GM12873 (cell line): ENCODE data around the gene SPATA31E1.

Experiments
- TF ChIP-seq, protein P1 (sequence below): IDR thresholded peaks from 2 replicates; pipeline ENCODE4 v1.5.1; 2012; ENCODE audit warnings: low read depth, mild to moderate bottlenecking, moderate library complexity, low read length, control low read depth; ENCODE audit not compliant: insufficient read depth; ENCODE audit errors: missing control alignments

SPATA31E1 gene

DNA sequence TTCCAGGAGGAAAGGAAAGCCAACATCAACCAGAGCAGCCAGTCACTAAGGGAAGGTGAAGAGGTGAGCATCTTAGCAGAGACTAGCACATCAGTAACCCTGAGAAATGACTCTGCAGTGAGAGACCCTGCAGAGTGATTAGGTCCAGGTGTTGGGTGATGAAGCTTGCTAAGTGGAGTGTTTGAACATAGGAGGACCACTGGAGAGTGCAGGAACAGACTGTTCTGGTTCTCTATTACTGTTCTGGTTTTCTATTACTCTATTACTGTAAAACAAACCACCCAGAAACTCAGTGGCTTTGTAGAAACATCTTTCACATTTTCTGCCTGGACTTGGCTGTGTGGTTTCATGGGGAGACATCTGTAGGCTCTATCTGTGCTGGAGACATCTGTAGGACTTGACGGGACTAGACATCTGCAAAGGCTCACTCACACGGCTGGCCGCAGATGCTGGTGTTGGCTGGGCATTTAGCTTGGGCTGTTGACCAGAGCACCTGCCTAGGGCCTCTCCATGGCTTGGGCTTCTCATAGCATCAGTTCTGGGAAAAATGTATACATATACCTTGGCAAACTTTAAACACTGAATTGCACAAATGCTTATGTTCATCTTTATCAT, 33.4 kb upstream of the SPATA31E1 start:
- TF ChIP-seq, protein P1, sequence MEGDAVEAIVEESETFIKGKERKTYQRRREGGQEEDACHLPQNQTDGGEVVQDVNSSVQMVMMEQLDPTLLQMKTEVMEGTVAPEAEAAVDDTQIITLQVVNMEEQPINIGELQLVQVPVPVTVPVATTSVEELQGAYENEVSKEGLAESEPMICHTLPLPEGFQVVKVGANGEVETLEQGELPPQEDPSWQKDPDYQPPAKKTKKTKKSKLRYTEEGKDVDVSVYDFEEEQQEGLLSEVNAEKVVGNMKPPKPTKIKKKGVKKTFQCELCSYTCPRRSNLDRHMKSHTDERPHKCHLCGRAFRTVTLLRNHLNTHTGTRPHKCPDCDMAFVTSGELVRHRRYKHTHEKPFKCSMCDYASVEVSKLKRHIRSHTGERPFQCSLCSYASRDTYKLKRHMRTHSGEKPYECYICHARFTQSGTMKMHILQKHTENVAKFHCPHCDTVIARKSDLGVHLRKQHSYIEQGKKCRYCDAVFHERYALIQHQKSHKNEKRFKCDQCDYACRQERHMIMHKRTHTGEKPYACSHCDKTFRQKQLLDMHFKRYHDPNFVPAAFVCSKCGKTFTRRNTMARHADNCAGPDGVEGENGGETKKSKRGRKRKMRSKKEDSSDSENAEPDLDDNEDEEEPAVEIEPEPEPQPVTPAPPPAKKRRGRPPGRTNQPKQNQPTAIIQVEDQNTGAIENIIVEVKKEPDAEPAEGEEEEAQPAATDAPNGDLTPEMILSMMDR: no peak

DNA sequence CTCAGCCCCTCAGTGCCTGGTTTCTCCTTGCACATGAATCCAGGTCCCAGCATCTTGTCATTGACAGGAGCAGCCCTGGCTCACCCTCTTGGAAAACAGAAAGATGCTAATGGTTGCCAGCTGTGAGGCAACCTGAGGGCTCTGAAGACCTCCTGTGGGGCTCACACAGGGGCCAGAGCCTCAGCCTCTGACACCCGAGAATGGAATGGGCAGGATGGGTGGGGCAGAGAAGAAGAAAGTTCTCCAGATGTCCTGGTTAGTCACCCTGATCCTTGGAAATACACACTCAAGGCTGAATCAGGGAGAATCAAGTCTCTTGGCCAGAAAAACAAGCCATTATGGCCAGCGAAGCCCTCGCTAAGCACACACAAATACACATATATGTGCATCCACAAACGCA, 32.3 kb upstream of the SPATA31E1 start:
- TF ChIP-seq, protein P1: no peak

DNA sequence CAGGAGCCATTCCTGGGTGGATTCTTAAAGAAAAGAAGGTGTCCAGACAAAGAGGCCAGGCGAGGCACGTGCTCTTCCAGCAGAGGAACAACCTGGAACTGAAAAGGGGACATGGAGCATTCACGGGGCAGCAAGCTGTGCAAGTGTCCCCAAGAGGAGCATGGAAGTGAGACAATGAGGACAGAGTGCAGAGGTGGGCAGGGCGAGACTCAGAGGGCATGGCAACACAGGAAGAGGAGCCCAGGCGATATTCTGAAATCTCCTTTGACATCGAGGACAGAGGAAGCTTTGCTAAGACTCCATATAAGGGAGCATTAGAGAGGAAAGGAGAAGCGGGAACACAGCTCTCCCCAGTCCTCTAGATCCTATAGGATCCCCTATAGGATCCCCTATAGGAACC, 29.4 kb upstream of the SPATA31E1 start:
- TF ChIP-seq, protein P1: no peak

DNA sequence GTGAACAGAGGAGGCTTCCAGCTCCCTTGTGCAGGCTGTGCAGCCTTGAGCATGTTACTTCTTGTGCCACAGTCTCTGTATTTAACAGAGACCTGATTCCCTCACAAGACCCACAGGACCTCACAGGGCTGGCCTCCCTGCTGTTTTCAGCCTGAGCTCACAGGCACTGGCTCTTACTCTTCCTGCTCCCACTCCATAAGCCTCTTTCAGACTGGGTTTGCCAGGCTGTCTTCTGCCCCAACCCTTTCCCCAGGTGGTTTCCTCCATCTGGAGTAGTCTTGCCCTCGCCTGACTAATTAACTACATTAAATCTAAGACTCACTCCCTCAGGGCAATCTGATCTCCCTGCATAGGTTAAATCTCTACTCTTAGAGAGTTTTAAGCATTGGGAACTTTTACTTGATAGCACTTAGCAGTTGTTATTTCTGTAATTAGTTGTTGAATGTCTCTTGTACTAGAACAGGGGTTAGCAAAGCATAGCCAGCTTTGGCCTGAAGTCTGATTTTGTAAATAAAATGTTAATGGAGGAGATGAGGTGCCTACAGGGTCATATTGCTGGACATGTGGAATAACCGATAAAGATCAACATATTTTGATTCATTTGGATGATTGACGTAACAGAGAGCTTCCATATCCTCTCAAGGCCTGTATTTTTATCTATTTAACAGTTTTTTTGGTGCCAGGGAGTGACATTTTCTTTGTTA, 28.6 kb upstream of the SPATA31E1 start:
- TF ChIP-seq, protein P1: no peak

DNA sequence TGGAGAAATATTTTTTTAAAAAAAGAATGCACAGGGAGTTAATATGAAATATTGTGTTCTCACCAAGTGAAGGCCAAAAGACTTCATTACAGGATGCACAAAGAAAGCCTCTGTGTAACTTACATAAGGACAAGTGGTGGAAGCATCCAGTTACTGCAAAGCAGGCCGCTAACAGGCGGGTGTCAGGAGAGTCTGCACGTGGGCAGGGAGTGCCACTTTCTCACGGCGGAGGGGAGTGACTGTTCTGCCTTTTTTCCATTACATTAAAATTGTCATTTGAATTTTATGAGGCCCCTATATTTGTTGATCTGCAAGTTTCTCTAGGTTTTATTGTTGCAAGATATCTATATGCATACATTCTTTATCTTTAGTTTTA, 28.1 kb upstream of the SPATA31E1 start:
- TF ChIP-seq, protein P1: no peak

DNA sequence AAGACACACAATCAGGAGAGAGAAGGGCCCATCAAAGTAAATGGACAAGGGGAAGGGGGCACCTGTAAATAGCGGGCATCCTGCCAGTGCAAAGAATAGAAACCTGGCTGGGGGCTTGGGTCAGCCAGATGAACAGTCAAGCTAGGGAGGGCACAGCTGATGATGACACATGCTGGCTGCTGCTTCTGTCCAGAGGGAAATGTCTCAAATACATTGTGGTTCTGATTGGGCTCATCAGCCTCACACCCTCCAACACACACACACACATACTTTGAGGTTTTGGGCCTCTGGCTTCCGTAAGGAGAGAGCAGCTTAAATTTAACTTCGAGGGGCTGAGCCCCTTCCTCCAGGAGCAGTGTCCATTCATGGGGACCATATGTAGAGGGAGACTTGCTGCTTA, 27.6 kb upstream of the SPATA31E1 start:
- TF ChIP-seq, protein P1: no peak

DNA sequence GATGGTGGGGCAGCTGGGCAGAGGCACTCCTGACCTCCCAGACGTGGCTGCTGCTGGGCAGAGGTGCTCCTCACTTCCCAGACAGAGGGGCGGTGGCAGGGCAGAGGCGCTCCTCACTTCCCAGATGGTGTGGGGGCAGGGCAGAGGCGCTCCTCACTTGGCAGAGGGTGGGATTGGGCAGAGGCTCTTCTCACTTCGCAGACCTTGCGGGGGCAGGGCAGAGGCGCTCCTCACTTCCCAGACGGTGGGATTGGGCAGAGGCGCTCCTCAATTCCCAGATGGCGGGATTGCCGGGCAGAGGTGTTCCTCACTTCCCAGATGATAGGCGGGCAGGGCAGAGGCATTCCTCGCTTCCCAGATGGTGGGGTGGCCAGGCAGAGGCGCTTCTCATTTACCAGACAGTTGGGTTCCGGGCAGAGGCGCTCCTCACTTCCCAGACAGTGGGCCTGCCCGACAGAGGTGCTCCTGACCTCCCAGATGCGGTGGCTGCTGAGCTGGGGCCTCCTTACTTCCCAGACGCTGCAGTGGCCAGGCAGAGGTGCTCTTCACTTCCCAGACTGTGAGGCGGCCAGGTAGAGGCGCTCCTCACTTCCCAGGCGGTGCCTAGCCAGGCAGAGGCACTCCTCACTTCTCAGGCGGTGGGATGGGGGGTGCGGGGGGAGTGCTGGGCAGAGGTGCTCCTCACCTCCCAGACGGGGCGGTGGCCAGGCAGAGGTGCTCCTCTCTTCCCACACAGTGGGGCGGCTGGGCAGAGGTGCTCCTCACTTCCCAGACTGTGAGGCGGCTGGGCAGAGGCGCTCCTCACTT, 25.3 kb upstream of the SPATA31E1 start:
- TF ChIP-seq, protein P1: no peak
